NCI-H2171 treated with DMSO at 0.1 percent for 48 hours (cell line): ENCODE results near the gene DIS3L2.

Experiments used
- DNase-seq: peaks from one replicate; lab custom pipeline; 2025; lab: John Stamatoyannopoulos, UW

Gene DIS3L2

GRCh38 chr2:232184346-232184745 is 222.8 kb downstream of the DIS3L2 start:
- no peak for DNase-seq

DNA sequence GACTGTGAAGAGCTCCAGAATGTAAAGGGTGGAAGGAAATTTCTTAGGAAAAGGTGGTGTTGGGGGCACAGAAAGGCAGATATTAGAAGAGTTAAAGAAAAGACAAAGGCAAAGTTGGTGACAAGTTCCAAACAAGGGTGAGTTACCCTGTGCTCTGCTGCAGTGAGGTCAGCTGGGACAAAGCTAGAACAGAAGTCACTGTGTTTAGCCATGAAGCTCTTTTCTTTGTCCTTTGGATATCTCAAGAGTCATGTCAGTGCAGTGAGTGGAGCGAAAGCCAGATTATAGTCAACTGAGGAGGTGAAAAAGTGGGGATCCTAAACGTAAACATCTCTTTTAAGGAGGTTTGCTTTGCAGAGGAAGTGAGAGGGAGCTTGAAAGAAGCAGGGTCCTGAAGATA is 229.3 kb downstream of the DIS3L2 start:
- DNase-seq = no peak

DNA sequence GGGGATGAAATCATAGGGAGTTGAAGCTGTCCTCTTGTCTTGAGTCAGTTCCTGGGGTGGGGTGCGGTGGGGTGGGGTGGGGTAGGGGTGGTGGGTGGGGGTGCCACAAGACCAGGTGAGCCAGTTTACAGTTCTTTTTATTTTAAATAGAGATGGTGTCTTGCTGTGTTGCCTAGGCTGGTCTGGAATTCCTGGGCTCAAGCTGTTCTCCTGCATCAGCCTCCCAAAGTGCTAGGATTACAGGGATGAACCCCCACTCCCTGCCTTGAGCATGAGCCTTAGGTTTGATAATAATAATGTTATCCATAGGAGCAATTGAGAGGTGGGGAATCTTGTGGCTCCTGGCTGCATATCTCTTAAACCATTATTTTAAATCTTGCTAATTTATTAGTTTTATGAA is 234.0 kb downstream of the DIS3L2 start:
- no peak for DNase-seq

GRCh38 chr2:232196802-232197201 is 235.3 kb downstream of the DIS3L2 start:
- no peak for DNase-seq

- DNase-seq = no peak
Measured at GRCh38 chr2:232200195-232200594, 238.7 kb downstream of the DIS3L2 start.

GRCh38 chr2:232203166-232203891 is 241.8 kb downstream of the DIS3L2 start:
- no peak for DNase-seq

GRCh38 chr2:232203936-232204335 is 242.4 kb downstream of the DIS3L2 start:
- DNase-seq = no peak

DNA sequence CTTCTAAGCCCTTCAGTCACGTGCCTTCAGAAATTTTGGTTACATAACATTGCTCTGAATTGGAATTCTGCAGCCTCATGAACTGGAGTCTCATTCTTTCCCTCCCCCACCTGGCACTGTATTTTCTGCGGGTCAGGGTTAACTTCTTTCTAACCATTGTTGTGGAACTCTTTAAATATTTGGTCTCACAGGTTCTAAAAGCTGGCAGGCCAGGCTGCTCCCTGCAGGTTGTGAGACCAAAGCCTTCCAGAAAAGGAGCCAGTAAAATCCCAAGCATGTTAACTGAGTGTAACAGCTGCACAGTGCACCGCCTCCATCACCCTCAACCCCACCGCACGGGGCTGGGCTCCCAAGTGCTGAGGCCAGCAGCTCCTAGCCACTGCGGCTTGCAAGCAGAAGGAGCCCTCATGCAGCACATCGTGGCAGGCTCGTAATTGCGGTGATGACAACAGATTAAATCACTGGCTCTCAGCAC is 243.0 kb downstream of the DIS3L2 start:
- DNase-seq = no peak

DNA sequence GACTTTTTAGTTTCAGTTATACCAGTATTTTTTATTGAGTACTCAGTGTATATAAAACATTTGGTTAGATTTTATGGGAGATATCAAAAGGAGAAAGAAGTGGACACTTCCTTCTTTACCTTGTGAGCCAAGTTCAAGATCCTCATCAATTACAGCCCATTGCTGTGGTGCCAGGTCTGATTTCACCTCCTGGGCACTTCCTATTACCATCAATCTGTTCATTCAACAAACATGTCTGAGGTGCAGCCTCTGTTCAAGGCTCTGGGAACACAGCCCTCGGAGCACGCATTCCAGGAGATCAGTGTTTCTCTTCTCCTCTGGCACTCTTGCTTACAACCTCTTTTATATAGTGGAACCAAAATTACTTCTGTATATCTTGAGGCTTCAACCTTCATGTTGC is 245.7 kb downstream of the DIS3L2 start:
- no peak for DNase-seq

GRCh38 chr2:232210306-232210705 is 248.8 kb downstream of the DIS3L2 start:
- DNase-seq = no peak

GRCh38 chr2:232211743-232212686 is 250.5 kb downstream of the DIS3L2 start:
- DNase-seq = no peak

DNA sequence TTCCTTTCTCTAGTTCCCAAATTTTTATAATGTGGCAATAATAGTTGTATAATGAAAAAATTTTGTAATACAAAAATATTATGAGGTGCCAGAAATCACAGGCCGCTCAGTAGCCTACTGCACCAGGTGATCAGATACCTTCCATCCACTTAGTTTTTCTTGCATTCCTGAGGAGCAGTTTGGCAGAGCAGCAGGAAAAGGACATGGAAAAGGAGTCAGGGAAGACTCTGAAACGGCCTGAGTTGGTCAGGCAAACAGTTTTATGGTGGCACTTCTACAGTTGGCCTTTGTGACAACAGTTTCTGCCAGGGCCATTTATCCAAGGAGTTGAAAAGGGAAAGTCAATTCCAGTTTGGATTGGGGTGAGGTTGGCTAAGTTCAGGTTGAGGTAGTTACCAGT is 251.7 kb downstream of the DIS3L2 start:
- no peak for DNase-seq

GRCh38 chr2:232214053-232214452 is 252.5 kb downstream of the DIS3L2 start:
- DNase-seq = no peak

GRCh38 chr2:232216028-232216427 is 254.5 kb downstream of the DIS3L2 start:
- DNase-seq = no peak

- DNase-seq = no peak
Measured at GRCh38 chr2:232218778-232219495, 257.4 kb downstream of the DIS3L2 start.

GRCh38 chr2:232219496-232219870 is 258.0 kb downstream of the DIS3L2 start:
- DNase-seq = no peak

DNA sequence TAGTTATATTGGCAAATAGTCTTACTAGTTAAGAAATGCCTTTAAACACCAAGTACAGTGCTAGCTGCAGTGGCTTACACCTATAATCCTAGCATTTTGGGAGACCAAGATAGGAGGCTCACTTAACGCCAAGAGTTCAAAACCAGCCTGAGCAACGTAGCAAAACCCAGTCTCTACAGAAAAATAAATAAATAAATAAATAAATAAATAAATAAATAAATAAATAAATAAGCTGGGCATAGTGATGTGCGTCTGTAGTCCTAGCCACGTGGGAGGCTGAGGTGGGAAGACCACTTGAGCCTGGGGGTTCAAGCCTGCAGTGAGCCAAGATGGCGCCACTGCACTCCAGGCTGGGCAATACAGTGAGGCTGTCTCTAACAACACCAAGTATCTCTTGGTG is 258.4 kb downstream of the DIS3L2 start:
- DNase-seq = no peak

DNA sequence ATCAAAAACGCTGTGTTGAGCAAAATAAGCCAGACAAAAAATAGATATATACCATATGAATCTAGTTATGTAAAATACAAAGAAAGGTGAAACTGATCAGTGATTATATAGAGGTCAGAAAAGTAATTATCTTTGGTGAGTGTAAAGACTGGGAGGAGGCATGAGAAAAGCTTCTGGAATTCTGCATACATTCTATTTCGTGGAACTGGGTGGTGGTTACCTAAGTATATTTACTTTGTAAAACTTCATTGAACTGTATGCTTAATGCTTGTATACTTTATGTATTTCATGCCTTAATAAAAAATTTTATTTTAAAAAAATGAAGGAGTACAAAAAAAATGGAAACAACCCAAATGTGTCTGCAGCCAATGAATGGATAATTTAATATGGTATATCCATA is 263.9 kb downstream of the DIS3L2 start:
- no peak for DNase-seq

DNA sequence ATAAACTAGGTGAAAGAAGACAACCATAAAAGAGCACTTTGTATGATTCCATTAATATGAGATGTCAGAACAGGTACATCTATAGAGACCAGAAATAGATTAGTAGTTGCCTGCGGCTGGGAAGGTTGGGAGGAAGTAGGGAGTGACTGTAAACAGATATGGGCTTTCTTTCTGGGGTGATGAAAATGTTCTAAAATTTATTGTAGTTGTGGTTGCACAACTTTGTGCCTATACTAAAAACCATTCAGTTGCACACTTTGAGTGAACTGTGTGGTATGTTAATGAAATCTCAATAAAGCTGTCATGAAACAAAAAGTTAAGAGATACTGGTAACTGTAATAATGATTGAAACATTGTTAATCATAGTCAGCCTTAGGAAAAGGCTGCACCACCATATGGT is 264.4 kb downstream of the DIS3L2 start:
- DNase-seq = no peak

DNA sequence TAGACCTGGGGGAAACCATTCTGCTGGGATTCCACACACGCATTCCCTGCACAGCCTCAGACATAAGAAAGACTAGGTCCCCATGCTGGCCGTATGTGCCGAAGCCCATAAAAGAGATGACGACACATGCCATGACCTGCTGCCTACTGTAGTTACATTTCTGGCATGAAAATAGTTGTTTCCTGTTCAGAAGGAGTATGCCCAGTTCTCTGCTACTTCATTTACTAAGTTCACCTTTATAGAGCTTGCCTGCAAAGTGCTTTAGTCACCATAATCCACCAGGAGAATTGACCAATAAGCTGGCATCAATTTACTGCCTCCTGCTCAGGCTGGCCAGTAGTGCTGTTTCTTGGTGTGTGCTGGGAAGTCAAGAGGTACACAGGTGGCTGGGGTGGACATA is 266.8 kb downstream of the DIS3L2 start:
- DNase-seq = no peak

DNA sequence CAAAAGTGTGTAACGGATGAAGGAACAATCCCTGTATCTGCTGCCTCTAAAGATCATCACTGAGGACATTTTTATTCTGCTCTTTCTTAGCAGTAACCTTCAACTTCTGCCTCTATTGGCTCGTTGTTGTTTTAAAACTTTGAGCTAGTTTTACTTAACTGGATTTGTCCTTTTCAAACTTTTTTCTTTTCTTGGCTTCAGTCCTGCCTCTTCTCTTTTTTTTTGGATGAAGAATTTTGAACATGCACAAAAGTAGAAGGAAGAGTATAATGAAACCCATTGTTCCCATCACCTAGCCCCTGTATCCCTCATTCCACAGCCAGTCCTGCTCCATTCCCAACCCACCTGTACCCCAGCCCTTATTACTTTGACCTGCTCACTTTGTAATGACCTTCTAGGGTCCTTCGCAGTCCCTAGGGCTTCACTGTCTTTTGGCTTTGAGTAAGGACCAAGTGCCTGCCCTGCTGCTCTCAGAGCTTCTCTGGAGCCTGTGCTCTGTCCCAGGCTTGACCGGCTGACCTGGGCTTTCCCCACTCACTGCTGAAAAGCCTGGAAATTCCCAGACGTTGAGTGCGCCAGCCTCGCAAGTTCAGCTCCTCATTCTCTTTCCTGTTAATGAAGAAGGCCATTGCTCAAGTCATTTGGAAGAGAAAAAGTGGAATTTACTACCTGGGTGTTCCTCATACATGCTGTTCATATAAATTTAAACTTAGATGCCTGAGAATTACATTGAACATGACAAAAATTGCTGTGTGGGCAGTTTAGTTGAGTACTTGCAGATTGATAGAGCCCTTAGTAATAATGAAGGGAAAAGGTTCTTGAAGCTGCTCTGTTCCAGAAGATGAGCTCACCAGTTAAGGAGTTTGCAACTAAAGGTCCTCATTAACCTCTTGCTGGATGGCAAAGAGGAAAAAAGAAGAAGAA is 267.7 kb downstream of the DIS3L2 start:
- DNase-seq = no peak
